WTC11 (cell line): ENCODE data around the gene IQCF6.

Source experiments
- CBFB ChIP-seq: sonication (generic); formaldehyde crosslinking; IDR thresholded peaks from 2 replicates; pipeline ENCODE4 v1.8.1; 2022; ENCODE audit warnings: mild to moderate bottlenecking, low read depth, missing genetic modification reagents
- TCF7 ChIP-seq: sonication (generic); formaldehyde crosslinking; IDR thresholded peaks from 2 replicates; pipeline ENCODE4 v1.8.0; 2022; ENCODE audit warnings: mild to moderate bottlenecking, low read depth, missing genetic modification reagents, moderate library complexity
- TP53 ChIP-seq: sonication (generic); formaldehyde crosslinking; IDR thresholded peaks from 2 replicates; pipeline ENCODE4 v1.8.1; 2023; ENCODE audit warnings: mild to moderate bottlenecking, missing genetic modification reagents
- ZNF121 ChIP-seq: sonication (generic); formaldehyde crosslinking; IDR thresholded peaks from 2 replicates; pipeline ENCODE4 v1.8.0; 2023; ENCODE audit warnings: missing genetic modification reagents
- ZNF396 ChIP-seq: fragments of 250-450 bp; sonication (Bioruptor Pico); IDR thresholded peaks from 2 replicates; pipeline ENCODE4 v1.8.0; 2021; ENCODE audit warnings: mild to moderate bottlenecking, moderate library complexity, borderline replicate concordance
- TF ChIP-seq, protein P1 (sequence below): sonication (generic); formaldehyde crosslinking; IDR thresholded peaks from 2 replicates; pipeline ENCODE4 v1.8.0; 2023; ENCODE audit warnings: missing genetic modification reagents
- TF ChIP-seq, protein P2 (sequence below): fragments of 200-600 bp; IDR thresholded peaks from 2 replicates; pipeline ENCODE4 v1.8.0; 2022; ENCODE audit warnings: antibody characterized with exemption
- TF ChIP-seq, protein P3 (sequence below): sonication (generic); formaldehyde crosslinking; IDR thresholded peaks from 2 replicates; pipeline ENCODE4 v1.8.1; 2022; ENCODE audit warnings: missing genetic modification reagents, borderline replicate concordance
- TF ChIP-seq, protein P4 (sequence below): sonication (generic); formaldehyde crosslinking; IDR thresholded peaks from 2 replicates; pipeline ENCODE4 v1.8.1; 2023; ENCODE audit warnings: mild to moderate bottlenecking, missing genetic modification reagents

DNA sequence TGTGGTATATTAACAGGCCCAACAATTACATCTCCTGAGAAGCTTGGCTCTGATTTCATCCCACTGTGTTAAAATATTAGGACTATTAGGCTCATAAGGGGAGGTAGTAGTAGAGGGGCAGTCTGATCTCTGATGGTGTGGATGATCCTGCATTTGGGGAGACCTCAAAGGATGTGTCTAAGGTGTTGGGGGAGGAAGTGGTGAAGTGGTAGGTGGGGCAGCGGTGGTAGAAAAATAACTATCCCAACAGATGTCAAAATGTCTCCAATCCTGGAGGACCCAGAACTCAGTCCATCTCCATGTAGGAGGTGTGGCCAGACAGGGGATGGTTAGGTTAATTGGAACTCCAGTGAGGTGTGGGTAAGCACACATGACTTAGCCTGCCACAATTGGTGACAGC, 10.4 kb upstream of the IQCF6 start:
- TF ChIP-seq, protein P1, sequence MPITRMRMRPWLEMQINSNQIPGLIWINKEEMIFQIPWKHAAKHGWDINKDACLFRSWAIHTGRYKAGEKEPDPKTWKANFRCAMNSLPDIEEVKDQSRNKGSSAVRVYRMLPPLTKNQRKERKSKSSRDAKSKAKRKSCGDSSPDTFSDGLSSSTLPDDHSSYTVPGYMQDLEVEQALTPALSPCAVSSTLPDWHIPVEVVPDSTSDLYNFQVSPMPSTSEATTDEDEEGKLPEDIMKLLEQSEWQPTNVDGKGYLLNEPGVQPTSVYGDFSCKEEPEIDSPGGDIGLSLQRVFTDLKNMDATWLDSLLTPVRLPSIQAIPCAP (CRISPR knock-in tag) = no peak
- TF ChIP-seq, protein P2, sequence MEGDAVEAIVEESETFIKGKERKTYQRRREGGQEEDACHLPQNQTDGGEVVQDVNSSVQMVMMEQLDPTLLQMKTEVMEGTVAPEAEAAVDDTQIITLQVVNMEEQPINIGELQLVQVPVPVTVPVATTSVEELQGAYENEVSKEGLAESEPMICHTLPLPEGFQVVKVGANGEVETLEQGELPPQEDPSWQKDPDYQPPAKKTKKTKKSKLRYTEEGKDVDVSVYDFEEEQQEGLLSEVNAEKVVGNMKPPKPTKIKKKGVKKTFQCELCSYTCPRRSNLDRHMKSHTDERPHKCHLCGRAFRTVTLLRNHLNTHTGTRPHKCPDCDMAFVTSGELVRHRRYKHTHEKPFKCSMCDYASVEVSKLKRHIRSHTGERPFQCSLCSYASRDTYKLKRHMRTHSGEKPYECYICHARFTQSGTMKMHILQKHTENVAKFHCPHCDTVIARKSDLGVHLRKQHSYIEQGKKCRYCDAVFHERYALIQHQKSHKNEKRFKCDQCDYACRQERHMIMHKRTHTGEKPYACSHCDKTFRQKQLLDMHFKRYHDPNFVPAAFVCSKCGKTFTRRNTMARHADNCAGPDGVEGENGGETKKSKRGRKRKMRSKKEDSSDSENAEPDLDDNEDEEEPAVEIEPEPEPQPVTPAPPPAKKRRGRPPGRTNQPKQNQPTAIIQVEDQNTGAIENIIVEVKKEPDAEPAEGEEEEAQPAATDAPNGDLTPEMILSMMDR = no peak
- TF ChIP-seq, protein P3, sequence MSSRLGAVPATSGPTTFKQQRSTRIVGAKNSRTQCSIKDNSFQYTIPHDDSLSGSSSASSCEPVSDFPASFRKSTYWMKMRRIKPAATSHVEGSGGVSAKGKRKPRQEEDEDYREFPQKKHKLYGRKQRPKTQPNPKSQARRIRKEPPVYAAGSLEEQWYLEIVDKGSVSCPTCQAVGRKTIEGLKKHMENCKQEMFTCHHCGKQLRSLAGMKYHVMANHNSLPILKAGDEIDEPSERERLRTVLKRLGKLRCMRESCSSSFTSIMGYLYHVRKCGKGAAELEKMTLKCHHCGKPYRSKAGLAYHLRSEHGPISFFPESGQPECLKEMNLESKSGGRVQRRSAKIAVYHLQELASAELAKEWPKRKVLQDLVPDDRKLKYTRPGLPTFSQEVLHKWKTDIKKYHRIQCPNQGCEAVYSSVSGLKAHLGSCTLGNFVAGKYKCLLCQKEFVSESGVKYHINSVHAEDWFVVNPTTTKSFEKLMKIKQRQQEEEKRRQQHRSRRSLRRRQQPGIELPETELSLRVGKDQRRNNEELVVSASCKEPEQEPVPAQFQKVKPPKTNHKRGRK (CRISPR knock-in tag) = no peak
- TF ChIP-seq ZNF121 = no peak
- TF ChIP-seq TCF7 (CRISPR knock-in tag) = no peak
- TF ChIP-seq, protein P4, sequence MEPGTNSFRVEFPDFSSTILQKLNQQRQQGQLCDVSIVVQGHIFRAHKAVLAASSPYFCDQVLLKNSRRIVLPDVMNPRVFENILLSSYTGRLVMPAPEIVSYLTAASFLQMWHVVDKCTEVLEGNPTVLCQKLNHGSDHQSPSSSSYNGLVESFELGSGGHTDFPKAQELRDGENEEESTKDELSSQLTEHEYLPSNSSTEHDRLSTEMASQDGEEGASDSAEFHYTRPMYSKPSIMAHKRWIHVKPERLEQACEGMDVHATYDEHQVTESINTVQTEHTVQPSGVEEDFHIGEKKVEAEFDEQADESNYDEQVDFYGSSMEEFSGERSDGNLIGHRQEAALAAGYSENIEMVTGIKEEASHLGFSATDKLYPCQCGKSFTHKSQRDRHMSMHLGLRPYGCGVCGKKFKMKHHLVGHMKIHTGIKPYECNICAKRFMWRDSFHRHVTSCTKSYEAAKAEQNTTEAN (CRISPR knock-in tag) = no peak
- TF ChIP-seq CBFB (CRISPR knock-in tag) = no peak
- no peak for TF ChIP-seq ZNF396 (CRISPR knock-in tag)
- no peak for TF ChIP-seq TP53 (CRISPR knock-in tag)
